Skeletal muscle cell (primary cell): ENCODE results near the gene SLC25A1.
A peak's percentile ranks its signal among the peaks of the same experiment; 100 is the strongest.

Experiments
- DNase-seq: peaks from one replicate; pipeline ENCODE4 v3.0.0-alpha.2; 2010; ENCODE audit warnings: low read depth
- H3K4me3 ChIP-seq: 2 replicates; pipeline ENCODE4 v1.5.1; 2011; ENCODE audit warnings: low read depth, mild to moderate bottlenecking, control low read depth, low read length, moderate library complexity

Gene SLC25A1

GRCh38 chr22:19146215-19146968 lies 32.1 kb downstream of the SLC25A1 start:
- H3K4me3 ChIP-seq: no peak overlapping the region
- DNase-seq: no peak

DNA sequence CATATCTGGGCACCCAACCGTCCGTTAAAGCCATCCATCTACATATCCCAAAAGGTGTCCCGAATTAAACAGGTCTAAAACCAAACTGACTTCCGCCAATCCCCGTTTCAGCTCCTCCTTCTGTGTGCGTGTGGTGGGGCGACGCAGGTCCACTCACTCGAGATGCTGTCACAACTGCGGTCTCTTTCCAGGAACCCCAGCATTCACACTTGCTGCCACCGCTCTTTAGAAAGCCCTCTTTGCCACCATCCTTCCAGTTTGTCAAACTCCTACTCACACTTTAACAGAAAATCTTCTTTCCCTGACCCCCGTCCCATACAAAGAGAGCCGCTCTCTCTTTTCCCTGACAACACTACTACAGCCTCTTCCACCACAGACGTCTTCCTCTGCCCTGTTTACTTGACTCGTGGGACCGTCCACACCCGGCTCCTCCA lies 34.6 kb downstream of the SLC25A1 start:
- no peak for DNase-seq
- H3K4me3 ChIP-seq: peak overlapping the region; percentile 99

DNA sequence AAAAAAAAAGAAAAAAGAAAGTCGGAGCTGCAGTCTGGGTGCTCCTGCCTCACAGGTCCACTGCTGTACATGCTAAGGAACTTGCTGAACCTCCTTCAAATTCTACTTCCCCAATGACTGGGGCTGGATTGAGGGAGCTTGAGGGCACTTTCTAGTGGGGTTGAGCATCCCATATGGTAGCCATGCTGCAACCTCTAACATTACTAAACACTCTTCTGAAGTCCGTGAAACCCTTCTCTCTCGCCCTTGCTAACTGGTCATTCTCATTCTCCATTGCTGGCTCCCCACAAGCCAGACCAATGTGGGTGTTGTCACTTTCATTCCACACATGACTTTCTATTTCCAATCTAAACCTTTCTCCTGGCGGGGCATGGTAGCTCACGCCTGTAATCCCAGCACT lies 35.3 kb downstream of the SLC25A1 start:
- no peak overlapping the region for H3K4me3 ChIP-seq

DNA sequence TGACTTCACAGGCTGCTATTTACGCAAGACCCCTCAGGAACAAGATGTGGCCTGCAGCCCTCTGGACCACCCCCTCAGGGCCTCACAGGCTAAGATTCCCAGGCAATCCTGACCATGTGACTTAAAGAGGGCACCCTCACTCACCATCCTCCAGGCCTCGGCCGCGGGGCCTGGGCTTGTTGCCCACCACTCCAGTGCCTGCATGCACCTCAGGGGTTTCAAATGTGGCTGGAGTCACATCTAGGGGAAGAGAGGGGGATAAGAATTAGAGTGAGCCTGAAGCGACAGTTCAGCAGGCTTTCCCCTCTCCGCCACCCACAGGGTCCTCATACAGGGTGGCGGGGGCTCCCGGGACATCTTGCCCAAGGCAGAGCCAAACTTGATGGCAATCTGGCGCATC lies 36.1 kb downstream of the SLC25A1 start:
- DNase-seq: no peak
- no peak overlapping the region for H3K4me3 ChIP-seq

More for the DNA sequence above, 35.3 kb downstream of the SLC25A1 start:
- DNase-seq: no peak

DNA sequence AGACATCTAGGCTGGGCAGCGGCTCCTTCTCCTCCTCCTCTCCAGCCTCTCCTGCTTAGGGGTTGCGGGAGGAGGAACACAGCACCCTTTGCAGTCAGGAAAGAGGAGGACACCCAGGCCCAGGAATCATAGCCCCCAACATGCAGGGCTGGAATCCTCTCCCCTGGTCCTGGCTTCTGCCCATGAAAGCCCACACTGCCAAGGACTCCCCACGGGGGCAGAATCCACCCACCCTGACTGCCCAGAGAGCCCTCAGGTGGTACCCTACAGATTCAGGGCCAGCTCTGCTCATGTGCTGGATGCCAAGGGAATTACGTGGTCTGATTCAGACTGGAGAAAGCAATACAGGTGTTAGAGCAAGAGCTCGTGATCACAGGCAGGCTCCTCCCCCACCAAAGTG lies 38.6 kb downstream of the SLC25A1 start:
- DNase-seq: no peak
- no peak overlapping the region for H3K4me3 ChIP-seq

DNA sequence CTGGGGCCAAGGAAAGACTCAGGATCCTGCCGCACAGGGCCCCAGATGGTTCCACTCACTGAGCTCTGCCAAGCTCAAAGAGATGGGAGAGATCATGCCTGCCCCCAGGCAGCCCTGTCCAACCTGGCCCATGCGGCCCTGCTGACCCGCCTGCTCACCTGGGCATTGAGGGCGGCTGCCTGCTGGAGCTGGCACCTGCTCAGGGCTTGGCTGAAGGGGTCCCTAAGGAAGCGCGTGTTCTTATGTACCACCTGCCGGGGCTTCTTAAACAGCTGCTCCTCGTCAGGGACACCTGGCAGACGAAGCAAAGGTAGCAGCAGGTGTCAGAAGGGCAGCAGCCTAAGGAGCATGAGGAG lies 39.6 kb downstream of the SLC25A1 start:
- no peak for DNase-seq

DNA sequence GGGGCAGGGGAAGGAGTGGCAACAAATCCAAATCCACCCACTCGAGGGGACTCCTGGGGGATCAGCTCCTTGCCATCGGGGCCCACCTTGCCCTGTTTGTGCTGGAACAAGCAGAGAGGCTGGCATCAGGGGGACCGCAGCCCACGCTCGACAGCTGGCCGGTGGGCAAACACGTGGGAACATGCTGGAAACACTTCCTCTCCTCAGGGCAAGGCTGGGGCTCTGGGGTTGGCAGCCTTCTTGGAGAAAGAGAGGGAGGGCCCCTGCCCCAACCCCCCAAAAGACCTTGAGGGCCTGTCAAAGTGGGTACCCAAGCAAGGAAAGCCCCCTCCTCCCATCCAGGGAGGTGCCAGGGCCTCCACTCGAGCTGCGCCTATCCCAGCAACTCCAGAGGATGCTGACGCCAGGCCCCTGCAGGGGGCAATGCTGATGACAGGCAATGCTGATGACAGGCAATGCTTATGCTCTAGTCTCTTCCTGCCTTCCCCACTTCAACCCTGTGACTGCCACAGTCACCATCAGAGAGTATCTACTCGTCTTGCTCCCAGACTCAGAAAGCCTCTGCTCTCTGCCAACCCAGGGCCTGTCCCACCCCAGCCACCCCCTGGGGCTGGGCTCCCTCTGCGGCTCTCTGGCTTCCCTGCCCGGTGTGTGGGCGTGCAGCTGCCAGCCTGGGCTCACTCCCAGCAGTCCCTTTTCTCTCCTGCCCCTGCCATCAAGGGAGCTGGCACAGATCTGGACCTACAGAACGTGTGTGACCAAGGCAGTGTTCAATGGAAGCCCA lies 40.1 kb downstream of the SLC25A1 start:
- no peak for DNase-seq
- H3K4me3 ChIP-seq: no peak overlapping the region

More for the DNA sequence above, 39.6 kb downstream of the SLC25A1 start:
- no peak overlapping the region for H3K4me3 ChIP-seq

- no peak for DNase-seq
- H3K4me3 ChIP-seq: no peak overlapping the region
Measured at GRCh38 chr22:19137384-19138216, 40.9 kb downstream of the SLC25A1 start.

GRCh38 chr22:19136915-19137314 lies 41.6 kb downstream of the SLC25A1 start:
- no peak for DNase-seq

DNA sequence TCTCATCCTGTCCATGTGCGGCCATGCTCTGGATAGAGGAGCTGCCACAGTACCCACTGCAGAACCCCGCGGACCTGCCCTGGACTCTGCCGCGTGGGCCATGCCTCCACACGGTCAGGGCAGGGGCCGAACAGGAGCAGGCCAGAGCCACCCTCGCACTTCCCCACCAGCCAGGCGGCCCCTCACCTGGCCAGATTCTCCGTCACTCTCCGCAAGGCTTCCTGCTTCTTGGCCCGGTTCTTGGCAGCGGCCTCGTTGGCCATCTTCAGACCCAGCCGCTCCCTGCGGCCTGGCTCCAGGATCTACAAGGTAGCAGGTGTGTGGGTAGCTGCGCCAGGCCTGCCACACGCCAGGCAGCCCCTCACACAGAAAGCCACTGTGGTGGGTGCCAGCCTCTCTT lies 43.7 kb downstream of the SLC25A1 start:
- H3K4me3 ChIP-seq: no peak overlapping the region
- no peak for DNase-seq

More at GRCh38 chr22:19136915-19137314, 41.6 kb downstream of the SLC25A1 start:
- H3K4me3 ChIP-seq: no peak overlapping the region

DNA sequence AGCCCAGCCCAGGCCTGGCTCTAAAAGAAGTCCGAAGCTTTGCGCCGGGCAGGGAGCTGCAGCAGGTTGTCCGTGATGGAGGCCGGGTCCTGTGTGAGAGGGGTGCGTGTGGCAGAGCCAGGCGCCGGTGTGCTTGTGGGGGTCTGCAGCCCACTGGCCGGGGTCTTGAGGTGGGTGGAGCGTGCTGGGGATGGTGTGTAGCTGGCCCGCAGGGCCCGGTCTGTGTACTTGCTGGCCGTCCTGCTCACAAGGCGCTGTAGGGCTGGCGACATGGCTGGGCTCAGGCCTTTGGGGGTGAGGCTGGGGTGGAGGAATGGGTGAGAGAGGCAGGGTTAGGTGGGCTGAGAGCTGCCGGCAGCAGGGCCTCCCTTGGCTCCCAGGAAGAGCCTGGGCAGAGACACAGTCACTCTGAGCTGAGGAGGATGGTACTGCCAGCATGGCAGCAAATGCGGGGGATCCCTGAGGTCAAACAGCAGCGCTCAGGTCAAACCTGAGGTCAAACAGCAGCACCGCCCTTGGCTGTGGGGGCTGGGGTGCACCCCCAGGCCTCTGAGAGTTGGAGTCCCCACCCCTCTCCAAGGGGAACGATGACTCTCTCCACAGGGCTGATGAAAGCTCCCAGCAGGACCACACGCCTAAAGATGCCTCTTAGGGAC lies 44.2 kb downstream of the SLC25A1 start:
- DNase-seq: no peak
- no peak overlapping the region for H3K4me3 ChIP-seq

GRCh38 chr22:19133561-19133960 lies 45.0 kb downstream of the SLC25A1 start:
- H3K4me3 ChIP-seq: no peak overlapping the region
- no peak for DNase-seq

- H3K4me3 ChIP-seq: no peak overlapping the region
- DNase-seq: no peak
Measured at GRCh38 chr22:19132693-19133400, 45.7 kb downstream of the SLC25A1 start.

DNA sequence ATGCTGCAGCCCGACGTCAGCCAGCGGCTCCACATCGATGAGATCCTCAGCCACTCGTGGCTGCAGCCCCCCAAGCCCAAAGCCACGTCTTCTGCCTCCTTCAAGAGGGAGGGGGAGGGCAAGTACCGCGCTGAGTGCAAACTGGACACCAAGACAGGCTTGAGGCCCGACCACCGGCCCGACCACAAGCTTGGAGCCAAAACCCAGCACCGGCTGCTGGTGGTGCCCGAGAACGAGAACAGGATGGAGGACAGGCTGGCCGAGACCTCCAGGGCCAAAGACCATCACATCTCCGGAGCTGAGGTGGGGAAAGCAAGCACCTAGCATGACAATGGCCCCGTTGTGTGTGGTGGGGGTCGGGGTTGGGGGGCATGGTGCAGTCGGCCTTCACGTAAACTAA lies 46.4 kb downstream of the SLC25A1 start:
- DNase-seq: no peak
- no peak overlapping the region for H3K4me3 ChIP-seq

DNA sequence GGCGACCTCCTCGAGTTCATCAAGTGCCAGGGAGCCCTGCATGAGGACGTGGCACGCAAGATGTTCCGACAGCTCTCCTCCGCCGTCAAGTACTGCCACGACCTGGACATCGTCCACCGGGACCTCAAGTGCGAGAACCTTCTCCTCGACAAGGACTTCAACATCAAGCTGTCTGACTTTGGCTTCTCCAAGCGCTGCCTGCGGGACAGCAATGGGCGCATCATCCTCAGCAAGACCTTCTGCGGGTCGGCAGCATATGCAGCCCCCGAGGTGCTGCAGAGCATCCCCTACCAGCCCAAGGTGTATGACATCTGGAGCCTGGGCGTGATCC lies 46.9 kb downstream of the SLC25A1 start:
- H3K4me3 ChIP-seq: no peak overlapping the region

GRCh38 chr22:19130959-19131684 lies 47.4 kb downstream of the SLC25A1 start, which contains the start of gene TSSK2:
Gene TSSK2, plus strand, starts transcription at chr22:19131308. Its CDS starts 92 bp downstream, at chr22:19131400.
- H3K4me3 ChIP-seq: no peak within 1 kb of the TSS
- DNase-seq: no peak

More for the DNA sequence above, 46.9 kb downstream of the SLC25A1 start:
- no peak for DNase-seq

GRCh38 chr22:19129871-19130270 lies 48.7 kb downstream of the SLC25A1 start:
- DNase-seq: no peak
- no peak overlapping the region for H3K4me3 ChIP-seq
